ENCODE data around the gene LMNA.

The LMNA gene

GRCh38 chr1:156106624-156107488 is 7.7 kb upstream of the LMNA start:
- H3K27me3 ChIP-seq (ENCODE audit: insufficient read depth, poor library complexity, severe bottlenecking), result no peaks in the 10 kb centered on the region
- DNase-seq (ENCODE audit: low read depth in 1 of 2, low spot score in 1 of 2), result no peak
- no peak overlapping the region for H3K4me3 ChIP-seq (replicated peaks; ENCODE audit: insufficient read depth, low read length)
- TF ChIP-seq SPI1 (IDR thresholded peaks at IDR 0.05; ENCODE audit: borderline replicate concordance, low read depth) (no peak), POLR2AphosphoS5 (IDR thresholded peaks at IDR 0.05; ENCODE audit: low read depth) (no peak), GABPA (IDR thresholded peaks at IDR 0.05; ENCODE audit: low read depth) (no peak)
- H3K27ac ChIP-seq (replicated peaks), result no peak overlapping the region

GRCh38 chr1:156108057-156108456 is 6.5 kb upstream of the LMNA start:
- DNase-seq (ENCODE audit: low read depth in 1 of 2, low spot score in 1 of 2), result no peak
- TF ChIP-seq REST (IDR thresholded peaks at IDR 0.05; ENCODE audit: insufficient replicate concordance, low read depth), result no peak
- no peaks in the 10 kb centered on the region for H3K27me3 ChIP-seq (ENCODE audit: insufficient read depth, poor library complexity, severe bottlenecking)
- H3K27ac ChIP-seq (replicated peaks), result no peak overlapping the region
- no peak overlapping the region for H3K4me3 ChIP-seq (replicated peaks; ENCODE audit: insufficient read depth, low read length)

GRCh38 chr1:156108664-156109241 is 5.8 kb upstream of the LMNA start:
- no peaks in the 10 kb centered on the region for H3K27me3 ChIP-seq (ENCODE audit: insufficient read depth, poor library complexity, severe bottlenecking)
- no peak for DNase-seq (ENCODE audit: low read depth in 1 of 2, low spot score in 1 of 2)
- H3K27ac ChIP-seq (replicated peaks), result no peak overlapping the region
- H3K4me3 ChIP-seq (replicated peaks; ENCODE audit: insufficient read depth, low read length), result no peak overlapping the region
- TF ChIP-seq GABPA (IDR thresholded peaks at IDR 0.05; ENCODE audit: low read depth) (no peak), REST (IDR thresholded peaks at IDR 0.05; ENCODE audit: insufficient replicate concordance, low read depth) (no peak), CTCF (IDR thresholded peaks at IDR 0.05; ENCODE audit: insufficient read depth, low read length) (no peak), POLR2AphosphoS5 (IDR thresholded peaks at IDR 0.05; ENCODE audit: low read depth) (no peak), SPI1 (IDR thresholded peaks at IDR 0.05; ENCODE audit: borderline replicate concordance, low read depth) (no peak)

- Histone ChIP-seq H3K27me3 (ENCODE audit: insufficient read depth, poor library complexity, severe bottlenecking) (no peaks in the 10 kb centered on the region), H3K27ac (replicated peaks) (no peak overlapping the region), H3K4me3 (replicated peaks; ENCODE audit: insufficient read depth, low read length) (no peak overlapping the region)
- no peak for TF ChIP-seq REST (IDR thresholded peaks at IDR 0.05; ENCODE audit: insufficient replicate concordance, low read depth)
- TF ChIP-seq CTCF (IDR thresholded peaks at IDR 0.05; ENCODE audit: insufficient read depth, low read length), result no peak
- TF ChIP-seq SPI1 (IDR thresholded peaks at IDR 0.05; ENCODE audit: borderline replicate concordance, low read depth), result no peak
- TF ChIP-seq GABPA (IDR thresholded peaks at IDR 0.05; ENCODE audit: low read depth), result no peak
- TF ChIP-seq POLR2AphosphoS5 (IDR thresholded peaks at IDR 0.05; ENCODE audit: low read depth), result no peak
- DNase-seq (ENCODE audit: low read depth in 1 of 2, low spot score in 1 of 2), result no peak
These were observed 4.3 kb upstream of the LMNA start for GRCh38 chr1:156110252-156110651.
